ENCODE results near the gene EEF1AKMT1. TPM values are rescaled to one million over a fixed set of nuclear protein-coding genes. Genes with fewer than 3 reads are reported as not detected.

The EEF1AKMT1 gene
- total RNA-seq, 2 donors from 2014 or later: 8.8 to 10.3 TPM

DNA sequence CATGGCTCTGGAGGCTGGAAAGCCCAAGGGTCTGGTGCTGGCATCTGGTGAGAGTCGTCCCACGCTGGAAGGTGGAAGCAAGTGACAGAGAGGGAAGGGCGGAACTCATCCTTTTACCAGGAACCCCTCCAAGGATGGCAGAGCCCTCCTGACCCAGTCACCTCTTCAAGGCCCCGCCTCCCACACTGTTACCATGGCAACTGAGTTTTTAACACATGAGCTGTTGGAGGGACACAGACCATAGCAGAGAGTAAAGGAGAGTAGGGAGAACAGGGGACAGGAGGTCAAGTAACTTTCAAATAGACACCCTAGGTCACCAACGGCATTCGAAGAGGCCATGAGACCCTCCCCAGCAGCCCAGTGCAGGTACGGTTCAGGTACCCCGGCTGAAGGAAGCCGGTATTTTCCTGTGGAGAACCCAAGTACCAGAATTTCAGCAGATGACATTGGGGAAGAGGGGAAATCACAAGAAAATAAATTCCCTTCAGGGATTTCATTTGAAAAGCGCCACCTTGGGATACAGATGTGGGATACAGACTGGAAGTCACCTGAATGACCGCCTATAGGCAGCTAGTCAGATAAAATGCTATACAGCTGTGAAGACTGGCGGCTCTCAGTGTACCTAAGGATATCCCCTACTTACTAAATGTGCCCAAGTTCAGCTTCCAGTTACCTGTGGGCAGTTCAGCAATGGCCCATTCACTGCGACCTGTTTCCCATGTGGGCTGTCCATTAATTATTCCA lies 62.3 kb downstream of the EEF1AKMT1 start:
- Mint-ChIP-seq H3K9me3 (no peaks in the 10 kb centered on the region), H3K27ac (no peak overlapping the region), H3K36me3 (ENCODE audit: insufficient read depth in 2 of 2) (no peaks in the 10 kb centered on the region), H3K4me1 (ENCODE audit: low read depth) (peaks cover 19% of the 10 kb centered on the region), H3K4me3 (no peak overlapping the region), H3K27me3 (ENCODE audit: low read depth) (peaks cover 17% of the 10 kb centered on the region)
- DNase-seq (peak in 1 of 2 donors; percentile 18), ATAC-seq (replicated peaks in 1 of 2) (no peak)

GRCh38 chr13:20709782-20710181 lies 64.0 kb downstream of the EEF1AKMT1 start:
- Mint-ChIP-seq H3K36me3 (ENCODE audit: insufficient read depth in 2 of 2) (no peaks in the 10 kb centered on the region), H3K4me3 (no peak overlapping the region), H3K27ac (no peak overlapping the region), H3K27me3 (ENCODE audit: low read depth) (peaks cover 20% of the 10 kb centered on the region), H3K4me1 (ENCODE audit: low read depth) (peaks cover 22% of the 10 kb centered on the region), H3K9me3 (no peaks in the 10 kb centered on the region)
- DNase-seq (no peak), ATAC-seq (replicated peaks in 1 of 2) (no peak)

- Mint-ChIP-seq H3K9me3 (no peaks in the 10 kb centered on the region), H3K36me3 (ENCODE audit: insufficient read depth in 2 of 2) (no peaks in the 10 kb centered on the region), H3K27ac (no peak overlapping the region), H3K4me1 (ENCODE audit: low read depth) (peaks cover 24% of the 10 kb centered on the region), H3K27me3 (ENCODE audit: low read depth) (peaks cover 23% of the 10 kb centered on the region), H3K4me3 (no peak overlapping the region)
- no peak for ATAC-seq (replicated peaks in 1 of 2)
- DNase-seq: no peak
Measured at GRCh38 chr13:20709369-20709768, 64.4 kb downstream of the EEF1AKMT1 start.

- DNase-seq (no peak), ATAC-seq (replicated peaks in 1 of 2) (no peak)
- peaks cover 20% of the 10 kb centered on the region for H3K4me1 Mint-ChIP-seq (ENCODE audit: low read depth)
- H3K27me3 Mint-ChIP-seq (ENCODE audit: low read depth): peaks cover 11% of the 10 kb centered on the region
- H3K36me3 Mint-ChIP-seq (ENCODE audit: insufficient read depth in 2 of 2): no peaks in the 10 kb centered on the region
- no peak overlapping the region for H3K4me3 Mint-ChIP-seq
- no peak overlapping the region for H3K27ac Mint-ChIP-seq
- H3K9me3 Mint-ChIP-seq: no peaks in the 10 kb centered on the region
Measured at GRCh38 chr13:20708216-20708615, 65.5 kb downstream of the EEF1AKMT1 start.

DNA sequence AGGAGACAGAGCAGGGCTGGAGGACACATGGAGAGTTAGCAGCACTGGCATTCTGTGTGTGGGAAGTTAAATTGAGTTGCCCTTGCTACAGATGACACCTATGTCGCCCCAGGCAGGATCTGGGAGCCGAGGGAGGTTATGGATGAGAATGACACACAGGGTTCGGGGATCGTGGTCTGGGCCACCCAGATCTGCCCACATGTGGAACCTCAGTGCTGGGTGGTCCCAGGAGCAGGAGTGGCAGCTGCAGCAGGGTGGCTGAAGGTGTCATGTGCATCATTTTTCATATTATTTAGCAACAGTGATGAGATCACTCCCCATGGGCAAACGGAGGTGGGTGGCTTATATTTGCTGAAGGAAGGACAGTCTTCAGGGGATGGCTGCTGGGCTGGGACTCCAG lies 67.1 kb downstream of the EEF1AKMT1 start:
- ATAC-seq (replicated peaks in 1 of 2) (no peak), DNase-seq (no peak)
- Mint-ChIP-seq H3K27ac (no peak overlapping the region), H3K4me3 (no peak overlapping the region), H3K9me3 (no peaks in the 10 kb centered on the region), H3K4me1 (ENCODE audit: low read depth) (peaks cover 21% of the 10 kb centered on the region), H3K27me3 (ENCODE audit: low read depth) (peaks cover 6% of the 10 kb centered on the region), H3K36me3 (ENCODE audit: insufficient read depth in 2 of 2) (no peaks in the 10 kb centered on the region)

GRCh38 chr13:20704459-20705069 lies 69.2 kb downstream of the EEF1AKMT1 start:
- DNase-seq (no peak), ATAC-seq (replicated peaks in 1 of 2) (peak in 1 of 2 donors; percentile 8)
- Mint-ChIP-seq H3K27me3 (ENCODE audit: low read depth) (peaks cover 25% of the 10 kb centered on the region), H3K27ac (no peak overlapping the region), H3K9me3 (no peaks in the 10 kb centered on the region), H3K4me3 (peak overlapping the region; percentile 65 to 74), H3K36me3 (ENCODE audit: insufficient read depth in 2 of 2) (no peaks in the 10 kb centered on the region), H3K4me1 (ENCODE audit: low read depth) (peaks cover 19% of the 10 kb centered on the region)

- Mint-ChIP-seq H3K27ac (no peak overlapping the region), H3K4me3 (no peak overlapping the region), H3K27me3 (ENCODE audit: low read depth) (peaks cover 25% of the 10 kb centered on the region), H3K4me1 (ENCODE audit: low read depth) (peaks cover 17% of the 10 kb centered on the region), H3K9me3 (no peaks in the 10 kb centered on the region), H3K36me3 (ENCODE audit: insufficient read depth in 2 of 2) (no peaks in the 10 kb centered on the region)
- DNase-seq: peak; percentile 84 to 86
- peak; percentile 91 to 92 for ATAC-seq (replicated peaks in 1 of 2)
Measured at GRCh38 chr13:20703780-20704458, 69.8 kb downstream of the EEF1AKMT1 start.

DNA sequence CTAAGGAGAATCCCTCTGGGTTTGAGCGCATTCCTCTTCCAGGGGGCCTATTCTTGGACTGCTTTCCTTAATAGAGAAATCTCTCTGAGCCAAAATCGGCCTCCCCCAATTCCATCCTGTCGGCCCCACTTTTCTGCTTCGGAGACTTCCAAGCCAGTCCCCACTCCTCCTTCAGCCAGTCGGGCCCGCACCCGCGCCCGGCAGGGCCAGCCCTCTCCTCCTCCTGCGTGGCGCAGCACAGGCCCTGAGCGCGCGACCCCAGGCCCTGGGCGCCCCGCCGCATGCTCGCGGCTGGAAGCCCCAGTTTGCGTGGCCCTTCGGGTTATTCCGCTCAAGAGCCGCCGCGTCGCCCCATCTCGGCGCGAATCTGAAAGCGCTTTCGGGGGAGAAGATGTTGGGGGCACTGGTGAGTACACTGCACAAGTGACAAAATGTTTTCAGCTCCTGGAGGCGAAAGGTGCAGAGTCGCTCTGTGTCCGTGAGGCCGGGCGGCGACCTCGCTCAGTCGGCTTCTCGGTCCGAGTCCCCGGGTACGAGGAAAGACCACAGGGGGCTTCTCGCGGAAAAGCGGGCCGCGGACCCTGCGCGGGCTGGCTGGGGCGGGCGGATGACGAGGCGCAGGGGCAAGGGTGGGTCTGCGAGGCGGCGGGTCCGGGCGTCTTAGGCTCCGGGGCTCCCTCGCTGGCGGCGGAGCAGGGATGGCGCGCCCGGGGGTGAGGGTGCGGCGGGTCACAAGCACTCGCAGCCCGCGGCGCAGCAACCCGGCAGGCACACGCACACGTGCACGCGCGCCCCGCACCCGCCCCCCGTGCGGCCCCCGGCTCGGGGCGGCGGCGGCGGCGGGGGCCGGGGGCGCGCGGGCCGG lies 70.6 kb downstream of the EEF1AKMT1 start, which contains the start of gene IL17D:
IL17D (plus strand) TSS at position 785 of the 865 bp plus-strand sequence. CDS start 303 bp downstream, outside the sequence.
- DNase-seq (peak; percentile 43 to 47), ATAC-seq (replicated peaks in 1 of 2) (peak; percentile 39 to 45)
- H3K9me3 Mint-ChIP-seq: no peaks in the 10 kb centered on the region
- peak within 1 kb of the TSS; percentile 90 to 97 for H3K4me3 Mint-ChIP-seq
- peak within 1 kb of the TSS; percentile 45 for H3K27ac Mint-ChIP-seq
- H3K36me3 Mint-ChIP-seq (ENCODE audit: insufficient read depth in 2 of 2): no peaks in the 10 kb centered on the region
- peaks cover 25% of the 10 kb centered on the region for H3K27me3 Mint-ChIP-seq (ENCODE audit: low read depth)
- H3K4me1 Mint-ChIP-seq (ENCODE audit: low read depth): peaks cover 17% of the 10 kb centered on the region

GRCh38 chr13:20702530-20702914 lies 71.2 kb downstream of the EEF1AKMT1 start:
- Mint-ChIP-seq H3K36me3 (ENCODE audit: insufficient read depth in 2 of 2) (no peaks in the 10 kb centered on the region), H3K9me3 (no peaks in the 10 kb centered on the region), H3K27me3 (ENCODE audit: low read depth) (peaks cover 25% of the 10 kb centered on the region), H3K27ac (peak overlapping the region; percentile 45), H3K4me3 (peak overlapping the region; percentile 90 to 97), H3K4me1 (ENCODE audit: low read depth) (peaks cover 17% of the 10 kb centered on the region)
- ATAC-seq (replicated peaks in 1 of 2): no peak
- DNase-seq: no peak

- no peak for ATAC-seq (replicated peaks in 1 of 2)
- H3K4me1 Mint-ChIP-seq (ENCODE audit: low read depth): peaks cover 17% of the 10 kb centered on the region
- DNase-seq: no peak
- H3K9me3 Mint-ChIP-seq: no peaks in the 10 kb centered on the region
- H3K4me3 Mint-ChIP-seq: no peak overlapping the region
- H3K27me3 Mint-ChIP-seq (ENCODE audit: low read depth): peaks cover 25% of the 10 kb centered on the region
- no peak overlapping the region for H3K27ac Mint-ChIP-seq
- H3K36me3 Mint-ChIP-seq (ENCODE audit: insufficient read depth in 2 of 2): no peaks in the 10 kb centered on the region
Measured at GRCh38 chr13:20701461-20701860, 72.3 kb downstream of the EEF1AKMT1 start.

- Mint-ChIP-seq H3K4me1 (ENCODE audit: low read depth) (peaks cover 17% of the 10 kb centered on the region), H3K27me3 (ENCODE audit: low read depth) (peaks cover 30% of the 10 kb centered on the region), H3K36me3 (ENCODE audit: insufficient read depth in 2 of 2) (no peaks in the 10 kb centered on the region), H3K4me3 (no peak overlapping the region), H3K9me3 (no peaks in the 10 kb centered on the region), H3K27ac (no peak overlapping the region)
- DNase-seq (no peak), ATAC-seq (replicated peaks in 1 of 2) (no peak)
Measured at GRCh38 chr13:20700288-20700687, 73.5 kb downstream of the EEF1AKMT1 start.

DNA sequence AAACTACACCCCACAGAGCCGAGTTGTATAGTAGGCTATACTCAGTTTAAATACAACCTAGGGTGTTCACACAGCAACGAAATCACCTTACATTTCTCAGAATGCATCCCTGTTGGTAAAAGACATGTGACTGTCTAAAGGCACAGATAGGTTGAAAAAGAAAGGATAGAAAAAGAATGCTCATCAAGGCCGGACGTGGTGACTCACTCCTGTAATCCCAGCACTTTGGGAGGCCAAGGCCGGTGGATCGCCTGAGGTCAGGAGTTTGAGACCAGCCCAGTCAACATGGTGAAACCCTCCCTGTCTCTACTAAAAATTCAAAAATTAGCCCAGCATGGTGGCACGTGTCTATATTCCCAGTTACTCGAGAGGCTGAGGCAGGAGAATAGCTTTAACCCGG lies 74.0 kb downstream of the EEF1AKMT1 start:
- Mint-ChIP-seq H3K4me1 (ENCODE audit: low read depth) (peaks cover 13% of the 10 kb centered on the region), H3K9me3 (no peaks in the 10 kb centered on the region), H3K27me3 (ENCODE audit: low read depth) (peaks cover 26% of the 10 kb centered on the region), H3K4me3 (no peak overlapping the region), H3K36me3 (ENCODE audit: insufficient read depth in 2 of 2) (no peaks in the 10 kb centered on the region), H3K27ac (no peak overlapping the region)
- DNase-seq (no peak), ATAC-seq (replicated peaks in 1 of 2) (no peak)

Data from activated T-cell treated with anti-CD3 and anti-CD28 coated beads, Interleukin-2, amount 50 U/mL, for 72 hours (primary cell).